HepG2 (cell line): ENCODE data around the gene AKR1E2. TPM values are rescaled to one million over a fixed set of nuclear protein-coding genes. Genes with fewer than 3 reads are reported as not detected.
A peak's percentile ranks its signal among the peaks of the same experiment; 100 is the strongest.

Source experiments
- ATAC-seq: fragments of 200-7000 bp; cut with Tn5 transposase; 3 replicates; pipeline ENCODE4 v1.9.1; 2020; ENCODE audit warnings: mild to moderate bottlenecking, moderate library complexity
- BruUV-seq: library from RNA; stranded (reverse); fragments of 400-500 nt; replicated peaks from 2 replicates; lab custom pipeline; 2021; lab: Mats Ljungman, UMichigan
- CTCF ChIA-PET: fragments of 300-600 bp; formaldehyde crosslinking; extraction: SDS; loops from one replicate; lab custom pipeline; 2021; ENCODE audit warnings: low total read pairs, inconsistent platforms, low intra/inter-chr PET ratio; lab: Yijun Ruan, JAX
- POLR2A ChIA-PET: fragments of 350-600 bp; sonication (Branson Sonifier 250); formaldehyde crosslinking; loops from one replicate; lab custom pipeline; 2020; ENCODE audit warnings: antibody characterized with exemption, inconsistent platforms; lab: Yijun Ruan, JAX
- DNase-seq: peaks from one replicate; pipeline ENCODE4 v3.0.0-alpha.2; 2015; ENCODE audit warnings: low spot score
- FAIRE-seq: peaks from 3 replicates; lab custom pipeline; 2011; peaks lifted over from hg19 to GRCh38; lab: Jason Lieb, UNC
- H2AFZ ChIP-seq: one replicate; pipeline ENCODE4 v1.6.1; 2011; ENCODE audit warnings: low read length, inconsistent platforms
- H3K27ac ChIP-seq: fragments of 300-600 bp; 3 replicates; pipeline ENCODE4 v1.8.0; 2011; ENCODE audit warnings: mixed run types, mild to moderate bottlenecking, mixed read lengths, low read length, inconsistent platforms; ENCODE audit not compliant: insufficient read depth; ENCODE audit errors: extremely low read length
- H3K27me3 ChIP-seq, 2 experiments: fragments of 200-600 bp in 1 of 2; 2 replicates in 1 of 2; 3 replicates in 1 of 2; pipeline versions ENCODE4 v1.6.0 to v1.8.0; 2011; ENCODE audit warnings: low read length in 2 of 2, mild to moderate bottlenecking in 2 of 2, moderate library complexity in 2 of 2, inconsistent platforms in 1 of 2; ENCODE audit not compliant: insufficient read depth in 2 of 2, control insufficient read depth in 1 of 2
- H3K36me3 ChIP-seq, 2 experiments: fragments of 200-600 bp in 1 of 2; replicated peaks in 1 of 2; 2 replicates in 1 of 2; 3 replicates in 1 of 2; pipeline versions ENCODE4 v1.5.1 to v1.8.0; 2011; ENCODE audit warnings: low read length in 2 of 2, inconsistent platforms in 1 of 2; ENCODE audit not compliant: insufficient read depth in 2 of 2, control insufficient read depth in 1 of 2
- H3K4me1 ChIP-seq: 2 replicates; pipeline ENCODE4 v1.5.1; 2012; ENCODE audit warnings: low read length, inconsistent platforms; ENCODE audit not compliant: insufficient read depth
- H3K4me2 ChIP-seq: 2 replicates; pipeline ENCODE4 v1.6.0; 2011; ENCODE audit warnings: low read depth, low read length, inconsistent platforms
- H3K4me3 ChIP-seq, 3 experiments: fragments of 200-600 bp in 1 of 3; sonication (generic), shearing (Covaris generic) in 1 of 3; replicated peaks in 1 of 3; 2 replicates each; pipeline ENCODE4 v1.5.1; 2011 to 2016; ENCODE audit warnings: low read length in 3 of 3, inconsistent platforms in 2 of 3, low read depth in 2 of 3, mild to moderate bottlenecking in 2 of 3, control low read depth in 1 of 3, mixed read lengths in 1 of 3; ENCODE audit not compliant: insufficient read depth in 1 of 3
- H3K79me2 ChIP-seq: one replicate; pipeline ENCODE4 v1.6.1; 2011; ENCODE audit warnings: low read length, inconsistent platforms; ENCODE audit not compliant: insufficient read depth
- H3K9ac ChIP-seq: 2 replicates; pipeline ENCODE4 v1.6.0; 2011; ENCODE audit warnings: mild to moderate bottlenecking, low read depth, low read length, inconsistent platforms; ENCODE audit not compliant: insufficient read depth
- H3K9me3 ChIP-seq: 2 replicates; pipeline ENCODE4 v1.5.1; 2012; ENCODE audit warnings: mild to moderate bottlenecking, low read length
- H4K20me1 ChIP-seq: 2 replicates; pipeline ENCODE4 v1.6.0; 2011; ENCODE audit warnings: inconsistent platforms, mild to moderate bottlenecking, low read length, moderate library complexity; ENCODE audit not compliant: insufficient read depth
- AHR ChIP-seq: IDR thresholded peaks from 2 replicates; pipeline ENCODE4 v1.6.1; 2018; ENCODE audit warnings: missing genetic modification reagents, missing compliant biosample characterization
- ATRX ChIP-seq: sonication (generic); formaldehyde crosslinking; IDR thresholded peaks from 2 replicates; pipeline ENCODE4 v1.4.0; 2020; ENCODE audit warnings: missing genetic modification reagents, borderline replicate concordance
- DR1 ChIP-seq: sonication (generic); formaldehyde crosslinking; IDR thresholded peaks from 2 replicates; pipeline ENCODE4 v1.8.0; 2021; ENCODE audit warnings: mild to moderate bottlenecking, missing genetic modification reagents, inconsistent platforms
- FOSL2 ChIP-seq: sonication (generic); formaldehyde crosslinking; IDR thresholded peaks from 2 replicates; pipeline ENCODE4 v1.4.0; 2020; ENCODE audit warnings: missing genetic modification reagents
- FOXA1 ChIP-seq, 2 experiments: fragments of 450-650 bp in 1 of 2; sonication (generic) in 1 of 2; formaldehyde crosslinking in 1 of 2; IDR thresholded peaks; 2 replicates each; pipeline versions ENCODE4 v1.4.0 to v1.6.1; 2016 to 2020; ENCODE audit warnings: missing genetic modification reagents in 1 of 2
- GMEB2 ChIP-seq: IDR thresholded peaks from 2 replicates; pipeline ENCODE4 v1.6.1; 2016; ENCODE audit warnings: missing biosample characterization, missing genetic modification reagents, low read depth
- RARA ChIP-seq: IDR thresholded peaks from 2 replicates; pipeline ENCODE4 v1.6.1; 2016; ENCODE audit warnings: missing genetic modification reagents, missing compliant biosample characterization
- RELA ChIP-seq: sonication (generic); formaldehyde crosslinking; IDR thresholded peaks from 2 replicates; pipeline ENCODE4 v1.4.0; 2020; ENCODE audit warnings: missing genetic modification reagents
- SOX5 ChIP-seq: IDR thresholded peaks from 2 replicates; pipeline ENCODE4 v1.6.1; 2016; ENCODE audit warnings: borderline replicate concordance
- ZNF282 ChIP-seq: fragments of 450-650 bp; IDR thresholded peaks from 2 replicates; pipeline ENCODE4 v1.6.1; 2018; ENCODE audit not compliant: partially characterized antibody
- ZNF484 ChIP-seq: sonication (generic); formaldehyde crosslinking; IDR thresholded peaks from 2 replicates; pipeline ENCODE4 v1.5.1; 2020; ENCODE audit warnings: mild to moderate bottlenecking, low read depth, missing genetic modification reagents, borderline replicate concordance
- ZNF644 ChIP-seq: IDR thresholded peaks from 2 replicates; pipeline ENCODE4 v1.6.1; 2016; ENCODE audit warnings: low read depth
- ZNF703 ChIP-seq: sonication (generic); formaldehyde crosslinking; IDR thresholded peaks from 2 replicates; pipeline ENCODE4 v1.5.1; 2020; ENCODE audit warnings: missing genetic modification reagents, mild to moderate bottlenecking, moderate library complexity, borderline replicate concordance
- WGBS: methylation state at CpG from one replicate; pipeline ENCODE4 v1.1.6; 2017; ENCODE audit warnings: low lambda C conversion rate; 5-methylcytosine and 5-hydroxymethylcytosine counted together
- in situ Hi-C: cut with HindIII; loops from 2 replicates; pipeline ENCODE4 v1.10.0; 2017; ENCODE audit warnings: low pct_unique_long_range_greater_than_20kb; ENCODE audit not compliant: extremely low pct_ligation_motif_present
- intact Hi-C: fragments of 100-400 bp; cut with micrococcal nuclease; formaldehyde crosslinking; loops from one replicate; pipeline ENCODE4 v1.10.0; 2022; ENCODE audit not compliant: unreplicated experiment
- polyA plus RNA-seq, 8 experiments: library from polyadenylated mRNA; depleted of rRNA in 3 of 8; stranded (reverse) in 7 of 8; unstranded in 1 of 8; fragments of >200 nt; fragmentation: Illumina TruSeq in 4 of 8; extraction: Trizol in 4 of 8; gene quantifications; 2 replicates each; pipeline versions ENCODE4 v1.2.1 to v1.2.3, GENCODE V29; 2011 to 2016; ENCODE audit warnings: low read depth in 4 of 8, missing spikeins in 1 of 8, mixed read lengths in 1 of 8; ENCODE audit not compliant: insufficient read depth in 1 of 8
- total RNA-seq, 5 experiments: library from RNA; depleted of rRNA; stranded (reverse); fragments of >200 nt; fragmentation: Illumina TruSeq; extraction: Trizol; gene quantifications; 2 replicates each; pipeline ENCODE4 v1.2.3, GENCODE V29; 2016; ENCODE audit warnings: low read depth in 1 of 5
- TF ChIP-seq, protein P1 (sequence below): sonication (generic); formaldehyde crosslinking; IDR thresholded peaks from 2 replicates; pipeline ENCODE4 v1.9.0; 2022; ENCODE audit warnings: missing genetic modification reagents, mild to moderate bottlenecking, borderline replicate concordance

The AKR1E2 gene
- total and polyA plus RNA-seq, 2 of the 13 experiments (the other 11 are each of a cell fraction or from before 2014, with no cell fraction given): not detected

DNA sequence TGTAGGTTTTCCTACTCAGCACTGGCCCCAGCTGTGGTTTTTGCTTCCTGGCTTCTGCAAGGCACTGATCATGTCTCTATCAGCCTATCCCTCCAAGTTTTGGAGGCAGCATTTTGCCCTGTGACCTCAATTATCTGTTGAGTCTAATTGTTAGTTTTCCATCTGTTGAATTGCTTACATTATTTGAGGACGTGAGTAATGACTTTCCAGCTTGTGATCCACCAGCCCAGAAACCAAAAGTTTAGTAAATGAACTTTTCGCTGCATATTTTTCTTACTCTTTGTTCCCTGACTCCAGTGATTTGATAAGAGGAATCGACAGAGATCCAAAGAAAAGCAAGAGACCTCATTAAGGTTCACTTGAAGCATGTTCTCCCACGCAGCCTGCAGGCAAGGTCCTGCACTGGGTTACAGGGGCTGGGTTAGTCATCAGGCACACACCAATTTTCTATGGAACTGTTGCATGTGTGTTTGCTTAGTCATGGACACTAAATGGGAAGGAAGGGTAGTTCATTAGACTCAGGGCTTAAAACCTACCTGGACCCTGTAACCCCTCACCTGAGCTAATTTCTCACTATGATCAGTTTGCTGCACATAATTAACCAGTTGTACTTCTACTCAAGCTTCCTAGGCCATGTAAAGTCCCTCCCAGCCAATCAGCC lies 57.2 kb downstream of the AKR1E2 start:
- intact Hi-C loops: no loop called here
- peak; percentile 61; the same call in 2 of the 3 replicates for ATAC-seq
- Histone ChIP-seq H3K9ac (no peak overlapping the region), H4K20me1 (no peaks in the 10 kb centered on the region), H3K9me3 (no peaks in the 10 kb centered on the region), H3K36me3 (no peaks in the 10 kb centered on the region), H3K79me2 (no peaks in the 10 kb centered on the region), H2AFZ (peak overlapping the region; percentile 71), H3K27ac (no peak overlapping the region), H3K4me2 (0 out of 2 replicates have a peak overlapping the region, but pooled peaks have one; percentile 26), H3K4me3 (no peak overlapping the region), H3K27me3 (0 out of 5 replicates have a peak, but pooled peaks cover 0 to 1% of the 10 kb centered on the region in 2 experiments), H3K4me1 (peaks cover 14% of the 10 kb centered on the region)
- BruUV-seq: no TSS peak
- peak; percentile 15 for FAIRE-seq
- POLR2A ChIA-PET: no interaction called here
- TF ChIP-seq ZNF644 (peak; percentile 62; the same call in 1 of the 2 replicates), ZNF484 (CRISPR knock-in tag) (no peak), FOSL2 (CRISPR knock-in tag) (peak; percentile 77)
- TF ChIP-seq, all 625 proteins: peak for 2
- WGBS: 34% methylated on average over 4 of the region's 4 CpGs
- CTCF ChIA-PET: no interaction called here
- in situ Hi-C loops: no loop called here
- DNase-seq: peak; percentile 15

DNA sequence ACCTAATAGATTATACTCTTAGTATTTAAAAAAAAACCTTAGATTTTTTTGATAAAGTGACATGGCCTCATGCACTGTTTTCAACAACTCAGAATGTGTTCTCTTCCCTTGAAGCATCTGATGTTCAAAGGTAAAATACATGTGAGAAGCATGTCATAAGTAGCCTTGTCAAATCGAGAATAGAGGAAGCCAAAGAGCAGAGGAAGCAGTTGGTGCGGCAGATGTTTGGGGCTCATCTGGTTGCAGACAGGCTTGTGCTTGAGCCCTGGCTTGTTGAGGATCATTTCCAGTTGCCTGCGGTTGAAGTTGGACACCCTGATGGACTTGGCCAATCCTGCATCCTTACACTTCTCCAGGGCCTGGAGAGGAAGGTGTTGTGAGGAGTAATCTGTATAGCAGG lies 59.2 kb downstream of the AKR1E2 start:
- WGBS: 57% methylated on average over 3 of the region's 3 CpGs
- no peak for ATAC-seq
- H3K4me3 ChIP-seq: no peak overlapping the region
- no peaks in the 10 kb centered on the region for H3K9me3 ChIP-seq
- peaks cover 28% of the 10 kb centered on the region for H3K4me1 ChIP-seq
- in situ Hi-C loops: no loop called here
- H4K20me1 ChIP-seq: no peaks in the 10 kb centered on the region
- intact Hi-C loops: no loop called here
- H2AFZ ChIP-seq: no peak overlapping the region
- no peak for FAIRE-seq
- DNase-seq: no peak
- no peak overlapping the region for H3K4me2 ChIP-seq
- no TSS peak for BruUV-seq
- no peaks in the 10 kb centered on the region for H3K79me2 ChIP-seq
- no peak overlapping the region for H3K27ac ChIP-seq
- POLR2A ChIA-PET: no interaction called here
- H3K9ac ChIP-seq: no peak overlapping the region
- 0 out of 5 replicates have a peak, but pooled peaks cover 0 to 1% of the 10 kb centered on the region in 2 experiments for H3K27me3 ChIP-seq
- H3K36me3 ChIP-seq: no peaks in the 10 kb centered on the region
- CTCF ChIA-PET: no interaction called here
- no peak for TF ChIP-seq RARA (CRISPR knock-in tag)
- no peak for TF ChIP-seq ATRX
- no peak for TF ChIP-seq AHR (CRISPR knock-in tag)
- TF ChIP-seq ZNF282: no peak
- TF ChIP-seq DR1: no peak
- TF ChIP-seq, protein P1, sequence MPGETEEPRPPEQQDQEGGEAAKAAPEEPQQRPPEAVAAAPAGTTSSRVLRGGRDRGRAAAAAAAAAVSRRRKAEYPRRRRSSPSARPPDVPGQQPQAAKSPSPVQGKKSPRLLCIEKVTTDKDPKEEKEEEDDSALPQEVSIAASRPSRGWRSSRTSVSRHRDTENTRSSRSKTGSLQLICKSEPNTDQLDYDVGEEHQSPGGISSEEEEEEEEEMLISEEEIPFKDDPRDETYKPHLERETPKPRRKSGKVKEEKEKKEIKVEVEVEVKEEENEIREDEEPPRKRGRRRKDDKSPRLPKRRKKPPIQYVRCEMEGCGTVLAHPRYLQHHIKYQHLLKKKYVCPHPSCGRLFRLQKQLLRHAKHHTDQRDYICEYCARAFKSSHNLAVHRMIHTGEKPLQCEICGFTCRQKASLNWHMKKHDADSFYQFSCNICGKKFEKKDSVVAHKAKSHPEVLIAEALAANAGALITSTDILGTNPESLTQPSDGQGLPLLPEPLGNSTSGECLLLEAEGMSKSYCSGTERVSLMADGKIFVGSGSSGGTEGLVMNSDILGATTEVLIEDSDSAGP (CRISPR knock-in tag): no peak
- TF ChIP-seq FOXA1 (IDR thresholded peaks at IDR 0.05): no peak
- no peak for TF ChIP-seq FOXA1 (CRISPR knock-in tag; IDR thresholded peaks at IDR 0.05)
- no peak for TF ChIP-seq RELA (CRISPR knock-in tag)
- no peak for TF ChIP-seq GMEB2 (CRISPR knock-in tag)
- TF ChIP-seq ZNF703: no peak
- no peak for TF ChIP-seq SOX5 (CRISPR knock-in tag)
